VCaP (cell line): ENCODE data around the gene ZFPM1.

Experiments used
- H3K27ac ChIP-seq: fragments of 450-650 bp; 2 replicates; pipeline ENCODE4 v1.5.1; 2017
- TF ChIP-seq, protein P1 (sequence below): fragments of 450-650 bp; conservative IDR thresholded peaks from 2 replicates; pipeline ENCODE4 v1.5.1; 2017; ENCODE audit warnings: mild to moderate bottlenecking, moderate library complexity

Gene ZFPM1

DNA sequence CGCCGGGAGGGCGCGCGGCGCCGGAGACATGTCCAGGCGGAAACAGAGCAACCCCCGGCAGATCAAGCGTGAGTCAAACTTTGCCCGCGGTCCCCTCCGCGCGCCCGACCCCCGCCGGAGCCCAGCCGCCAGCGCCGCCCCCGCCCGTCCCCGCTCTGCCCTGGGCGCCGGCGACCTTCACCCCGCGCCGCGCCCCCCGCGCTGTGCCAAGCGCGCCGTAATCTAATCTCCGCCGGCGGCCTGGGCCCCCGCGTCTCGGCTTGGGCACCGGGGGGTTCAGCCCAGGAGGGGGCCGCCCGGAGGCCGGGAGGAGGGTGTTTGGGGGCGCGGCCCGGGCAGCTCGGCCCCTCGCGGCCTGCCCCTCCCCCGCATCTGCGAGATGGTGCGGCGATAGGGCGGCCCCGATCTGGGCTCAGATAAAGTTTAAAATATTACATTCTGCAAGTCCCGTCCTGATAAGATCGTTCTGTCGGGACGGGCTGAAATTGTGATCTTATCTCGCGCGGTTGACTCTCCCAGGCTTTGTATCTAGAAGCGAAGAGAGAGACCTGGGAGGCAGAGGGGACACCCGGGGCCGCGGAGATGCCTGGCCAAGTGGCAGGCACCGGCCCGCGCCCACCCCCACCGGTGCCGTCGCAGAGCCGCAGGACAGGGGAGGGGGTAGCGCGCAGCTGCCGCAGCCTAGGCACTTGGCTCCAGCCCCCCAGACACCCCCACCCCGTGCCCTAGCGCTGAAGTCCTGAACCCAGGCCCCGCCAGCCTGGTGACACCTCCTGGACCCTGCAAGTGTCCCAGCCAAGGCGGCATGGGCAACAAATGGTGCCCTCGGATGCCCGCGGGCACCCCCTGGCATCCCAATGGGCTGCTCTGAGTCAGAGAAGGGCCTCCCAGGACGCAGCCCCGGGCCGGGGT is 787 bp downstream of the ZFPM1 start:
- H3K27ac ChIP-seq = peak overlapping the region; percentile 87
- TF ChIP-seq, protein P1, sequence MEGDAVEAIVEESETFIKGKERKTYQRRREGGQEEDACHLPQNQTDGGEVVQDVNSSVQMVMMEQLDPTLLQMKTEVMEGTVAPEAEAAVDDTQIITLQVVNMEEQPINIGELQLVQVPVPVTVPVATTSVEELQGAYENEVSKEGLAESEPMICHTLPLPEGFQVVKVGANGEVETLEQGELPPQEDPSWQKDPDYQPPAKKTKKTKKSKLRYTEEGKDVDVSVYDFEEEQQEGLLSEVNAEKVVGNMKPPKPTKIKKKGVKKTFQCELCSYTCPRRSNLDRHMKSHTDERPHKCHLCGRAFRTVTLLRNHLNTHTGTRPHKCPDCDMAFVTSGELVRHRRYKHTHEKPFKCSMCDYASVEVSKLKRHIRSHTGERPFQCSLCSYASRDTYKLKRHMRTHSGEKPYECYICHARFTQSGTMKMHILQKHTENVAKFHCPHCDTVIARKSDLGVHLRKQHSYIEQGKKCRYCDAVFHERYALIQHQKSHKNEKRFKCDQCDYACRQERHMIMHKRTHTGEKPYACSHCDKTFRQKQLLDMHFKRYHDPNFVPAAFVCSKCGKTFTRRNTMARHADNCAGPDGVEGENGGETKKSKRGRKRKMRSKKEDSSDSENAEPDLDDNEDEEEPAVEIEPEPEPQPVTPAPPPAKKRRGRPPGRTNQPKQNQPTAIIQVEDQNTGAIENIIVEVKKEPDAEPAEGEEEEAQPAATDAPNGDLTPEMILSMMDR = no peak

DNA sequence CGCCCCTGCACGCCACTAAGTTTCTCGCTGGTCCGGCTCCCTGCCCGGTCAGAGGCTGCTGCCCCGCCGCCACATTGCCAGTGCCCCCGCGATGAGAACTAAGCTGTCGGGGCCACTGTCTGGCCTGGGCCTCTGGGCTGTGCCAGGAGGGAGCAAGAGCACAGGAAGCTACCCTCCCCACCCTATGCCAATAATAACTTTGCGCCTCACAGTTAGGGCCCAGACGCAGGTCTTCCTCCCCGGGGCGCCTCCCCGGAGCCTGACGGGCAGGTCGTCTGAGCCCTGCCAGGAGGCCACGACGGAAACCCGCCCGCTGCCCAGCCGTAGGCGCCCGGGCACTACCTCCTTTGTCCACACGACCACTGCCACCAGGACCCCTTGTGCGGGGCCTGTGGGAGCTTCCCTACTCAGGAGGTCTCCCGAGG is 1.5 kb downstream of the ZFPM1 start:
- H3K27ac ChIP-seq = peak overlapping the region; percentile 87

DNA sequence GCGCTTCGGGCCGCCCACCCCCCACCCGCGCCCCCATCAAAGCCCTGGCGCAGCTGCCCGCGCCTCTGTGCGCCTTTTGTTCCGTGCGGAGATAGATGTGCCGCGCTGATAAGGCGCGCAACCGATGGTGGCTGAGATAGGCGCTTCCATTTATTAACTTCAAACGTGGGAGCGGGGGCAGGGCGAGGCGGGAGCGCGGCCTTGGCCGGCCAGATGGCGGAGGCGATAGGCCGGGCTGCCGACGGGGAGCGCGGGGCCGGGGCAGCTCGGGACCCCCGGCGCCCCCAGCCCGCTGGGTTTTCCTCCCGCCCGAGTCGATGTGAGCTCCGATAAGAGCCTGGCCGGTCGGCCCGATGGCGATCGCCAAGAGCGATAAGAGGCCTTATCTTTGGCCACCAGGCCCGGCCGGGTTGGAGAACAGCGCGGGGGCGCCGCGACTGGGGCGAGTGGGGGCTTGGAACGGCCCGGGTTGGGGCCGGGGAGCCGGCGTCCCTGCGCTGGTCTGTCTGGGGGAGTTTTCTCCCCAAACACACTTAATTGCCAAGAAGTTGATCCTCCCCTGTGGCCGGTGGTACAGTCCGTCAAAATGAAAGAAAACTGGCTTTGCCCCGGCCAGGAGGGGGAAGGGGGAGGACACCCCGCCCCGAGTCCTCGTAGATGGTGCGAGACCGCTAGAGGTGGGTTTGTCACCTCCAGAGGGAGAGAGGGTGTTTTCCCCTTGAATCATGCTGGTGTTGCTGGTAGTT is 2.7 kb downstream of the ZFPM1 start:
- peak overlapping the region; percentile 87 for H3K27ac ChIP-seq
- TF ChIP-seq, protein P1 = no peak

More for the DNA sequence above, 1.5 kb downstream of the ZFPM1 start:
- TF ChIP-seq, protein P1 = no peak

GRCh38 chr16:88456356-88457292 is 3.5 kb downstream of the ZFPM1 start:
- H3K27ac ChIP-seq = peak overlapping the region; percentile 87

GRCh38 chr16:88458039-88458772 is 5.1 kb downstream of the ZFPM1 start:
- TF ChIP-seq, protein P1 = no peak
- no peak overlapping the region for H3K27ac ChIP-seq

More at GRCh38 chr16:88456356-88457292, 3.5 kb downstream of the ZFPM1 start:
- TF ChIP-seq, protein P1 = no peak

DNA sequence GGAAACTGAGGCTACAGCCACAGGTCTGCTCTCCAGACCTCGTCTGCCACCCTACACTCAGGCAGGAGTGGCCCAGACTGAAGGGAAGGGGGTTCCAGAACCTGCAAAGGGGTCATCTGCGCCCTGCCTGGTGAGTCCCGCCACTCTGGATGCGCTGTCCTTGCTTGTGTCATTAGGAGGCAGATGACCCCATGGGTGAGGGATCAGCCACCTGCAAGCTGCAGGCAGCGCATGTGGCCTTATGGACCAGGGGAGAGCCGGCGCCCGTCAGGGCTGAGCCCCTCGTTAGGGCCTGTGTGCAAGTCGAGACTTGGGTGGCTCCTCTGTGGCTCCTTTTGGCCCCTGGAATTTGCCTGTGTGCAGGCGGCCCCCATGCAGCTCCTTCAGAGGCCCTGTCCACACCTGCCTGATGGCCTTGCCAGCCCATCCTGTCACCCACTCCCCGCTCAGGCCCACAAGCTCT is 5.7 kb downstream of the ZFPM1 start:
- no peak overlapping the region for H3K27ac ChIP-seq
- TF ChIP-seq, protein P1 = no peak
